Hypothalamus (tissue), 51 donors: ENCODE data around the gene AEBP1.

Experiments
- DNase-seq, 51 donors: peaks; one replicate each; lab custom pipeline; 2025; lab: John Stamatoyannopoulos, UW

Gene AEBP1

DNA sequence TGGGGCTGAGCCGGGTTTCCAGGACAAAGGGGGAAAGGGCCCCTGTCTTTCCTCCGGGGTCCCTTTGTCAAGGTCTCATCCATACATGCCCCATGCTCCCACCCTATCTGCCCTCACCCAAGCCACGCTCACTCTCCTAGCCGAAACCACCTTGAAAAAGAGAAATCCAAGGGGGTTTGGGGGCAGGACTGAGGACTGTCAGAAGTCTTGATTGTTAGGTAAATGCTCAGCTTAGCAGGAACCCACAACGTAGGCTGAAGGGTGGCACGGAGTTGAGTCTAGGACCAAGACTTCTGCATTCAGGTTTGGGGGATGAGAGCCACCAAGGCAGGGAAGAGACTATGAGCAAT, 38.1 kb upstream of the AEBP1 start:
- no peak for DNase-seq

- DNase-seq: no peak
These were observed 37.6 kb upstream of the AEBP1 start for GRCh38 chr7:44066494-44067063.

DNA sequence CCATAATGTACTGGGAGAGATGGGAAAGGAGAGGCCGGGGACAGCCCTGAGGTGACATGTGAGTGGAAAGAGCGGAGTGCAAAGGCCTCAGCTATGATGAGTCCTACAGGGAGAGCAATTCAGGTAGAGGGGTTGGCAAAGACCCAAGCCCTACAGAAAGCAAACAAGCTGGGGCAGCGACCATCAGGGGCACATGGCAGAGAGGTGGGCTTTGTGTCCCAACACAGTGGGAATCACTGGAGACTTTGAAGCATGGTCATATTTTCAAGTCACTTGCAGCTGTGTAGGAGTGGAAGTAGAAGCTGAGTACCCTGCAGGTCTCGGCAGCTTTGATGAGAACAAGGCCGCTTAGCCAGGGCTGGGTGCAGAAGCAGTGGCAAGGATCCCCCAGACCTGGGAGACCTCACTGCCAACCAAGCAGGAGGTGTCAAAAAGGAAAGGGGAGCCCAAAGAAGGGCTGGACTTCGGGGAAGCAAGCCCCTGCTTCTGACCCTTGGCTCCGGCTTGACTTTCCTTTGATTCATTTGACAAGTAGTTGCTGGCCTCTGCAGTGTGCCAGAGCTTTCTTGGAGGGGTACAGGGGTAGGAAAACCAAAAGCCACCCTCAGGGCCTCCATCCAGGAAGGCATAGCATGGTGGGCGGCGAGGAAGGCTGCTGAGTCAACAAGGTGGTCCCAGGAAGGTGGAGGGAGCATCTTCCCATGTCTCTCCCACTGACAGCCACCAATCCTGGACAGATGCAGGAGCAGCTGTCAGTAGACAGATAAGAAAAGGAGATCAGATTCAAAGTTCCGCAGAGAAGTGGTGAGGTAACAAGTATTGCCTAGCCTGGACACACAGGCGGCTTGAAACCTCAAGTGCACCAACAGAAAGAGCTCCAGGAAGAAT, 36.8 kb upstream of the AEBP1 start:
- DNase-seq: no peak

- no peak for DNase-seq
These were observed 36.1 kb upstream of the AEBP1 start for GRCh38 chr7:44068054-44068453.

GRCh38 chr7:44071726-44072363, 32.3 kb upstream of the AEBP1 start:
- DNase-seq: no peak

GRCh38 chr7:44072364-44073231, 31.5 kb upstream of the AEBP1 start:
- DNase-seq: peak in 33 of 51 donors; percentile 9 to 68 (median 43)

DNA sequence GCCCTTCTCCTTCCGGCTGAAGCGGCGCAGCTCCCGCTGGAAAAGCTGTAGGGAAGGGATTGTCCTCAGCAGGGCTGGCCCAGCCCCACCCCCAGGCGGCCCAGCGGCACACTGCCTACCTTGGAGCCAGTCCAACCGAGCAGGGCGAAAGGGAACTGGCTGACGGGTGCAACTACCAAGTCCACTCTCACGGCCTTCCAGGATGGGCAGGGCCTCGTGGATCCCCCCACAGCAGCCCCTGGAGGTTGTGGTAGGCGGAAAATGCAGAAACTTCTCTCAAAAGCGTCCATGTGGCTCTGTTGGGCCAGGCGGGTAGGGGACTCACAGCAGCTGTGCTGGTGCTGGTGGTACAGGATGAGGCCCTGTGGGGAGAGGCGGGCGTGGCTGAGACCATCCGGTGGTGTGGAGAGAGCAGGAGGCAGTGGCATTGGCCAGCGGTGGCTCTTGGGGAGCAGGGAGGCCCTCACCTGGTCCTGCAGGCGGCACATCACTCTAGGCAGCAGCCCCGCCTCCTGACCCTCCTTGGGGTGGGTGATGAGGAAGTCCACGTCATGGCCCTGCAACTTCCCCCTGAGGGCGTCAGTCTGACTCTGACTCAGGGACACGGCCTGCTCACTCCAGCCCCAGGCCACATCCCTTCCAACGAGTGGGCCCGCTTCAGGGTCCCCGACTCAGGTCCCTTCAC, 30.3 kb upstream of the AEBP1 start:
- DNase-seq: peak in 46 of 51 donors; percentile 16 to 86 (median 62)

DNA sequence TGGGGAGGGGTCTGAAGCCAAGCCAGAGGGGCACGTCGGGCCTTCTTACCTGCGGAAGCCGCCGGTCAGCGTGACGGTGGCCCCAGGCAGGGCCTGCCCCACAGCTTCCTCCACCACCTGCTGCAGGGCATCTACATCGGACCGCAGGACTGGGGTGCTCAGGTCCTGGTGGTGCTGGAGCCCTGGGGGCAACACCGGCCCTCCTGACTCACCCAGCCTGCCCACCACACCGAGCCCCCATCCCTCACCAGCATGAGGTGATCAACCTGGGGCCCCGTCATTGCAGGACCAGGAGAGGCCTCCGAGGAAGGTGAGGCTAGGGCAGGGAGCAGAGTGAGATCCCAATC, 29.8 kb upstream of the AEBP1 start:
- DNase-seq: no peak

GRCh38 chr7:44075296-44076075, 28.7 kb upstream of the AEBP1 start:
- no peak for DNase-seq

DNA sequence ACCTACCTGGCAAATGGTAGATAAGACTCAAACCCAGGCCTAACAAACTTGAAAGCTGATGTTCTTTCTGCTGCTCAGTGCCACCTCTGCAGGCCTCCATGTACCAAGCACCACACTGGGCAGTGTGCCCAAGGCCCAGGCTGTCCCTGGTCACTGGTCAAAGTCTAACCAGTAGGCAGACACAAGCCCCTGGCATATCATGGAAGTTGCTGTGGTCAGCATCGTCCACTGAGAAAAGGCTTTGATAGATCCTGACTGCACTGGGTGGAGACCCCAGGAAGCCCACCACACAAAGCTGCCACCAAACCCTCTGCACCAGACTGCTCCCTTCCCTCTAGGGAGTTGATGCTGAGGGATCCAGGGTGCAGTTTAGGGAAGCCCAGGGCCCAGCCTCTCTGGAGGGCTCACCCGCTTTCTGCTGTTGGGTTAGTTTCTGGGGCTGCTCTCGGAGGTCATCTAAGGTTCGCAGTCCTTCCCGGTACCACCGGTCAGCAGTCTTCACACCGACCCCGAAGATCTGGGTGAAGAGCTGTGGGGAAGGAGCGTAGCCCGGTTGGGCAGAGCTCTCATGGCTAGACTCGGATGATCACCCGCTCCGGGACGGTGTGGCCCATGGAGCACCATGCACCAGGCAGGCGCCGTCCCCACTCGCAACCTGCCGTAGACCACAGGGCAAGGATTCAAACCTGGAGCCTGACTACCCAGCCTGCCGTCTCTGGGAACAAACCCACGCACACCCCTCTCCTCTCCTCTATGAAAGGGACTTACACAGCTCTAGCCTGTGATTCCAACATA, 27.8 kb upstream of the AEBP1 start:
- DNase-seq: no peak

GRCh38 chr7:44077061-44077460, 27.1 kb upstream of the AEBP1 start:
- no peak for DNase-seq

- no peak for DNase-seq
These were observed 26.5 kb upstream of the AEBP1 start for GRCh38 chr7:44077681-44078091.

DNA sequence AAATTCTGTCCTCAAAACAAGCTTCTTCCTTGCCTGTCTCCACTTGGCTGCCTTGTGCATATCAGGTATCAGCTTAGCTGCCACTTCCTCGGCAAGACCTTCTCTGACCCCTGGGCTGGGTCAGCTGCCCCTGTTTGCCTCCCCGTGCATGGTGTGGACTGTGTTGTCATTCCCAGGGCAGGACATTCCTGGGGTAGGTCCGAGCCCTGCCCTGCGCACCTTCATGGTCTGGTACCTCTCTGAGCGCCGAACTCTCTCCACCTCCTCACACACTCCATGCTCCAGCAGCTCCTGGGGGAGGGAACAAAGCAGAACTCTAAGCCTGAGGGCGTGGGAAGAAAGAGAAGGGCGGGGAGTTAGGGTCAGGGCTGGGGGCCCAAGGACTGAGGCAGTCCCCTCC, 25.6 kb upstream of the AEBP1 start:
- no peak for DNase-seq

- DNase-seq: no peak
These were observed 24.7 kb upstream of the AEBP1 start for GRCh38 chr7:44079331-44080021.

DNA sequence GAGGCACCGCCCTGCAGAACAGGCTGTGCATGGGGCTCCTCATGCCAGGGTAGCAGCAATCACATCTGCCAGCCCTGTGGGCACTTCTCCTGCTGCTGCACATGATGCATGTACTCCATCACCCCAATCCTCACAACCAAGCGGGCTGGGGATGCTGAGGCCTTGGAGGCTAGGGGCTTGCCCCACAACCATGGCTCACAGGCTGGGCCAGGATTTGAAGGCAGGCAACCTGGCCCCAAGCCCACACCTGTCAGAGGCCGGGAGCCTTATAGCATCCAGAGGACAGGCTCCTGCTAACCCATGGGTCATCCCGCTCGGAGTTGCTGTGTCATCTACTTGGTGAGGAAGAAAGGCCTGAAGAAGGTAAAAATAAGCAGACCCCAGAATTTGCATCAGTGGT, 24.0 kb upstream of the AEBP1 start:
- DNase-seq: no peak

DNA sequence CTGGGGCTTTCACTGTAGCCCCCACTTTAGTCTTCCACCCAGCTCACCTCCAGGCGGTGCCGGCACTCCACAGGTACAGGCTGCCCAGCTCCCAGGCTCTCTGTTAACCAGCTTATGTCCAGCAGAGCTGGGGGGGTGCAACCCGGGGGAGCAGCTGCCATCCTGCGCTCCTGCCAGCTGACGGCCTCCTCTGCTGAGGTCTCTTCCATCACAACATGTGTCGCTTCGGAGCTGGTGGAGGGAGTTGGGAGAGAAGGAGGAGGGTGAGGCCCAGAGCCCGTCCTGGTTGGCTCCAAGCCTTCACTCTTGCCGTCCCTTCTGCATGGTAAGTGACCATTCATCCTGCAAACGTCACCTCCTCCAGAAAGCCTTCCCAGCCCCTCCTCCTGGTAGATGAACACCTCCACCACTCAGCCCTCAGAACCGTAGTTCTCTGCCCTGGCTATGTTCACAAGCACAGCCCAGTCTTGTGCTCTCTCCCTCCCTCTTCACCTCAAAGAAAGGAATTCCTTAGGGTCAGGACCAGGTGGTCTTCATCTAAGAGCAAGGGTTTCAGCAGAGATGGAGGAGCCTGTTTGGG, 23.4 kb upstream of the AEBP1 start:
- DNase-seq: no peak

GRCh38 chr7:44081266-44081748, 22.8 kb upstream of the AEBP1 start:
- no peak for DNase-seq
